ENCODE data around the gene TYW5.

DNA sequence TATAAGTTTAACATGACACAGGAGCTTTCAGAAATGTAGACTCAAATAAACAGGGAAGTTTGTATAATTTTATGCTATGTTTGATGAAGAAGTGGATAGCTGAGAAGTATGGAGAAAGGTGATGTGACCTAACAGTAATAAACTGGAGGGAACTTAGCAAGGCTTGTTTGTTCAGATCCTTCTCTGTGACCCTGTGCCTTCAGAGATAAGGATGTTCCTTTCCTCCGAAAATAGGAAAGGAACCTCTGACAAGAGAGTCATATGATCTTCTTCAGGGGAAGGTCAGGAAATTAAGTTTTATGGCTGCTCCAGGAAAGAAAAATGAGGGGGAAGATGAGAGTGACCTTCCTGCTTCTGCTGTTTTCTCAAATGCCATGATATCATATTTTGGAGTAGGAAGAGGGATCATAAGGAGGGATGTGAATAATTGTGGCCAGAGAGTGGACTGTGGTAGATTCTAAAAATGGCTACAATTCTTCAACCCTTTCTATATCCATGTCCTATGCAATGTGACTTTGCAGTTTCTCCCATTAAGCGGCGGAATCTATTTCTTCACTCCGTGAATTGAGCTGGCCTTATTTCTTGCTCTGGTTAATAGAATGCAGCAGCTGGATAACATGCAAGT lies 52.7 kb downstream of the TYW5 start:
- TF ChIP-seq, protein P1, sequence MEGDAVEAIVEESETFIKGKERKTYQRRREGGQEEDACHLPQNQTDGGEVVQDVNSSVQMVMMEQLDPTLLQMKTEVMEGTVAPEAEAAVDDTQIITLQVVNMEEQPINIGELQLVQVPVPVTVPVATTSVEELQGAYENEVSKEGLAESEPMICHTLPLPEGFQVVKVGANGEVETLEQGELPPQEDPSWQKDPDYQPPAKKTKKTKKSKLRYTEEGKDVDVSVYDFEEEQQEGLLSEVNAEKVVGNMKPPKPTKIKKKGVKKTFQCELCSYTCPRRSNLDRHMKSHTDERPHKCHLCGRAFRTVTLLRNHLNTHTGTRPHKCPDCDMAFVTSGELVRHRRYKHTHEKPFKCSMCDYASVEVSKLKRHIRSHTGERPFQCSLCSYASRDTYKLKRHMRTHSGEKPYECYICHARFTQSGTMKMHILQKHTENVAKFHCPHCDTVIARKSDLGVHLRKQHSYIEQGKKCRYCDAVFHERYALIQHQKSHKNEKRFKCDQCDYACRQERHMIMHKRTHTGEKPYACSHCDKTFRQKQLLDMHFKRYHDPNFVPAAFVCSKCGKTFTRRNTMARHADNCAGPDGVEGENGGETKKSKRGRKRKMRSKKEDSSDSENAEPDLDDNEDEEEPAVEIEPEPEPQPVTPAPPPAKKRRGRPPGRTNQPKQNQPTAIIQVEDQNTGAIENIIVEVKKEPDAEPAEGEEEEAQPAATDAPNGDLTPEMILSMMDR (IDR thresholded peaks at IDR 0.05) = no peak
- TF ChIP-seq POLR2AphosphoS5 (IDR thresholded peaks at IDR 0.05; ENCODE audit: low read depth, low read length) = no peak
